SK-N-SH (cell line): ENCODE data around the gene NR2C2AP.

Experiments used
- EP300 ChIP-seq, 2 experiments: IDR thresholded peaks; 2 replicates each; pipeline versions ENCODE4 v1.4.0 to v1.6.1; 2012; ENCODE audit warnings: borderline replicate concordance in 1 of 2, low read depth in 1 of 2, low read length in 1 of 2
- EZH2phosphoT487 ChIP-seq: fragments of 200-600 bp; sonication (generic); IDR thresholded peaks from 2 replicates; pipeline ENCODE4 v1.6.1; 2017; ENCODE audit warnings: low read depth, mixed run types, mild to moderate bottlenecking, antibody characterized with exemption, moderate library complexity, borderline replicate concordance
- FOXM1 ChIP-seq: IDR thresholded peaks from 2 replicates; pipeline ENCODE4 v1.4.0; 2012; ENCODE audit warnings: low read depth, mild to moderate bottlenecking
- GABPA ChIP-seq: IDR thresholded peaks from 2 replicates; pipeline ENCODE4 v1.4.0; 2012; ENCODE audit warnings: low read depth, mild to moderate bottlenecking
- POLR2AphosphoS5 ChIP-seq: IDR thresholded peaks from 2 replicates; pipeline ENCODE4 v1.6.1; 2012; ENCODE audit warnings: low read depth, low read length
- RAD21 ChIP-seq: IDR thresholded peaks from 2 replicates; pipeline ENCODE4 v1.6.1; 2012; ENCODE audit warnings: mild to moderate bottlenecking, low read length
- TAF1 ChIP-seq: IDR thresholded peaks from 2 replicates; pipeline ENCODE4 v1.6.1; 2012; ENCODE audit warnings: low read depth, mild to moderate bottlenecking, low read length, moderate library complexity, borderline replicate concordance
- YY1 ChIP-seq: IDR thresholded peaks from 2 replicates; pipeline ENCODE4 v1.4.0; 2012; ENCODE audit warnings: low read depth, mild to moderate bottlenecking
- TF ChIP-seq, protein P1 (sequence below): fragments of 200-600 bp; sonication (generic); IDR thresholded peaks from 2 replicates; pipeline ENCODE4 v1.6.1; 2017; ENCODE audit warnings: antibody characterized with exemption, mild to moderate bottlenecking, moderate library complexity
- TF ChIP-seq, protein P2 (sequence below): IDR thresholded peaks from 2 replicates; pipeline ENCODE4 v1.4.0; 2012; ENCODE audit warnings: low read depth
- TF ChIP-seq, protein P3 (sequence below): IDR thresholded peaks from 2 replicates; pipeline ENCODE4 v1.4.0; 2012; ENCODE audit warnings: low read depth, borderline replicate concordance
- TF ChIP-seq, protein P4 (sequence below): IDR thresholded peaks from 2 replicates; pipeline ENCODE4; 2012

DNA sequence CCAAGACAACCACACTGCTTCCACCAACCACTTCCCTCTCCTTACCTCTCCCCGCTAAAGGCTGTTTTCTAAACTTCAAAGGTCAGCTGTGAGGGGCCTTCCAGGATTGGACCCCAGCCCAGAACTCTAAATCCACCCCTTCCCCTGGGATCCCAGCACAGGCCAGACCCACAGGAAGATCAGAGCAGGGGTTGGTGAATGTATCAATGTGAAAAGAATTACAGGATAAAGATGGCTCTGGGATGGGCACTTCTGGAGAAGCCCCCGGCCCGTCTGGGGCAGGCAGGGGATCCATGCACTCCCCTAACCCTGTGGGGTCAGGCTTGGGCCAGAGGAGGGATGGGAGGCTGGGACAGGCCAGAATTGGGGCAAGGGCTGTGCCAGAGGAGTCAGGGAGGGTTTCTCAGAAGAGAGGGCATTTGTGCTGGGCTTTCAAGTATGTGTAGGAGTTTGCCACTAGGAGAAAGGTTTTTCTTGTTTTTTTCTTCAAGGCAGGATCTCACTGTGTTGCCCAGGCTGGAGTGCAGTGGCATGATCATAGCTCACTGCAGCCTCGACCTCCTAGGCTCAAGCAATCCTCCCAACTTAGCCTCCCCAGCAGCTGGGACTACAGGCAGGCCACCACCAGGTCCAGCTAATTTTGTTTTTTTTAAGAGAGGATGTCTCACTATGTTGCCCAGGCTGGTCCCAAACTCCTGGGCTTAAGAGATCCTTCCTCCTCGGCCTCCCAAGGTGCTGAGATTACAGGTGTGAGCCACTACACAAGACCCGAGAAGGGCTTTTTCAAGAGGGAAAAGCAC is 32.1 kb downstream of the NR2C2AP start:
- TF ChIP-seq TAF1, result no peak
- TF ChIP-seq, protein P1, sequence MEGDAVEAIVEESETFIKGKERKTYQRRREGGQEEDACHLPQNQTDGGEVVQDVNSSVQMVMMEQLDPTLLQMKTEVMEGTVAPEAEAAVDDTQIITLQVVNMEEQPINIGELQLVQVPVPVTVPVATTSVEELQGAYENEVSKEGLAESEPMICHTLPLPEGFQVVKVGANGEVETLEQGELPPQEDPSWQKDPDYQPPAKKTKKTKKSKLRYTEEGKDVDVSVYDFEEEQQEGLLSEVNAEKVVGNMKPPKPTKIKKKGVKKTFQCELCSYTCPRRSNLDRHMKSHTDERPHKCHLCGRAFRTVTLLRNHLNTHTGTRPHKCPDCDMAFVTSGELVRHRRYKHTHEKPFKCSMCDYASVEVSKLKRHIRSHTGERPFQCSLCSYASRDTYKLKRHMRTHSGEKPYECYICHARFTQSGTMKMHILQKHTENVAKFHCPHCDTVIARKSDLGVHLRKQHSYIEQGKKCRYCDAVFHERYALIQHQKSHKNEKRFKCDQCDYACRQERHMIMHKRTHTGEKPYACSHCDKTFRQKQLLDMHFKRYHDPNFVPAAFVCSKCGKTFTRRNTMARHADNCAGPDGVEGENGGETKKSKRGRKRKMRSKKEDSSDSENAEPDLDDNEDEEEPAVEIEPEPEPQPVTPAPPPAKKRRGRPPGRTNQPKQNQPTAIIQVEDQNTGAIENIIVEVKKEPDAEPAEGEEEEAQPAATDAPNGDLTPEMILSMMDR, result no peak
- no peak for TF ChIP-seq EP300 (IDR thresholded peaks at IDR 0.05; ENCODE audit: borderline replicate concordance in 1 of 2, low read depth in 1 of 2, low read length in 1 of 2)
- TF ChIP-seq, protein P2, sequence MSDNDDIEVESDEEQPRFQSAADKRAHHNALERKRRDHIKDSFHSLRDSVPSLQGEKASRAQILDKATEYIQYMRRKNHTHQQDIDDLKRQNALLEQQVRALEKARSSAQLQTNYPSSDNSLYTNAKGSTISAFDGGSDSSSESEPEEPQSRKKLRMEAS, result no peak
- no peak for TF ChIP-seq RAD21
- TF ChIP-seq EZH2phosphoT487, result no peak
- TF ChIP-seq, protein P3, sequence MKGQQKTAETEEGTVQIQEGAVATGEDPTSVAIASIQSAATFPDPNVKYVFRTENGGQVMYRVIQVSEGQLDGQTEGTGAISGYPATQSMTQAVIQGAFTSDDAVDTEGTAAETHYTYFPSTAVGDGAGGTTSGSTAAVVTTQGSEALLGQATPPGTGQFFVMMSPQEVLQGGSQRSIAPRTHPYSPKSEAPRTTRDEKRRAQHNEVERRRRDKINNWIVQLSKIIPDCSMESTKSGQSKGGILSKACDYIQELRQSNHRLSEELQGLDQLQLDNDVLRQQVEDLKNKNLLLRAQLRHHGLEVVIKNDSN, result no peak
- TF ChIP-seq GABPA, result no peak
- no peak for TF ChIP-seq YY1
- no peak for TF ChIP-seq POLR2AphosphoS5
- TF ChIP-seq, protein P4, sequence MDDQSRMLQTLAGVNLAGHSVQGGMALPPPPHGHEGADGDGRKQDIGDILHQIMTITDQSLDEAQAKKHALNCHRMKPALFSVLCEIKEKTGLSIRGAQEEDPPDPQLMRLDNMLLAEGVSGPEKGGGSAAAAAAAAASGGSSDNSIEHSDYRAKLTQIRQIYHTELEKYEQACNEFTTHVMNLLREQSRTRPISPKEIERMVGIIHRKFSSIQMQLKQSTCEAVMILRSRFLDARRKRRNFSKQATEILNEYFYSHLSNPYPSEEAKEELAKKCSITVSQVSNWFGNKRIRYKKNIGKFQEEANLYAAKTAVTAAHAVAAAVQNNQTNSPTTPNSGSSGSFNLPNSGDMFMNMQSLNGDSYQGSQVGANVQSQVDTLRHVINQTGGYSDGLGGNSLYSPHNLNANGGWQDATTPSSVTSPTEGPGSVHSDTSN, result no peak
- no peak for TF ChIP-seq FOXM1
